ENCODE results near the gene MEPCE. TPM values are rescaled to one million over a fixed set of nuclear protein-coding genes. Genes with fewer than 3 reads are reported as not detected.

MEPCE gene
- total and polyA plus RNA-seq, 9 of the 15 experiments (the other 6 are each of a cell fraction or from before 2014, with no cell fraction given): 10.9 to 76.3 (median 44.1) TPM

DNA sequence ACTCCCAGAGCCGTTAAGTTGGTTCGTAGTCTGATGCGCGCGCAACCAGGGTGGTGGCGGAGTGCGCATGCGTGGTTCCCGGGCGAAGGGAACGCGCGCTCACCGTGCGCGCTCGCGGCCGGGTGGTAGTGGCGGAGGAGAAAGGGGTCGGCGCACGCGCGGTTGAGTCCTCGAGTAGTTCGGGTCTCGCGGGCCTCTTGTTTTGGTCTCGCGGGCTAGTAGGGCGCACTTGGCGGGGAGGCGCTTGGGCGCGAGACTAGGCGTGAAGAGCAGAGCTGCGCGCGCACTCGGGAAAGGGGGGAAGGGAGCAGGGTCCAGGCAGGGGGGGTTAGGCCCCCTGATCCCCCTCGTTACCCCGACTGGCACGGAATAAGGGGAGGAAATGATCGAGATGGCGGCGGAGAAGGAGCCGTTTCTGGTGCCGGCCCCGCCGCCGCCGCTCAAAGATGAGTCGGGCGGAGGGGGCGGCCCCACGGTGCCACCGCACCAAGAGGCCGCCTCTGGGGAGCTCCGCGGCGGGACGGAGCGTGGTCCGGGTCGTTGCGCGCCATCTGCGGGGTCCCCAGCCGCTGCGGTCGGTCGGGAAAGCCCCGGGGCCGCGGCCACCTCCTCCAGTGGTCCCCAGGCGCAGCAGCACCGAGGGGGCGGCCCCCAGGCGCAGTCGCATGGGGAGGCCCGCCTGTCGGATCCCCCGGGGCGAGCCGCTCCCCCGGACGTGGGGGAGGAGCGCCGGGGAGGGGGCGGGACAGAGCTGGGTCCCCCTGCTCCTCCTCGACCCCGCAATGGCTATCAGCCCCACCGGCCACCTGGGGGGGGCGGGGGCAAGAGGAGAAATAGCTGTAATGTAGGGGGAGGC lies at the start of gene MEPCE (continued):
- peak; percentile 53 to 71; a peak in 2 of 4 replicates for TF ChIP-seq SIN3A (IDR thresholded peaks at IDR 0.05; ENCODE audit: borderline replicate concordance in 2 of 2, control insufficient read depth in 1 of 2, low read depth in 2 of 2, low read length in 2 of 2)
- TF ChIP-seq ZNF766 (CRISPR knock-in tag; conservative IDR thresholded peaks at IDR 0.05): no peak
- TF ChIP-seq SMARCC2 (IDR thresholded peaks at IDR 0.05; ENCODE audit: low read depth): no peak
- TF ChIP-seq POLR2B (IDR thresholded peaks at IDR 0.05; ENCODE audit: low read depth, partially characterized antibody): peak; percentile 55
- TF ChIP-seq ZBTB8A (IDR thresholded peaks at IDR 0.05; ENCODE audit: partially characterized antibody): no peak
- TF ChIP-seq PHTF2 (CRISPR knock-in tag; IDR thresholded peaks at IDR 0.05): no peak
- TF ChIP-seq SAFB (IDR thresholded peaks at IDR 0.05; ENCODE audit: borderline replicate concordance, low read depth, low read length): no peak
- TF ChIP-seq JUND (IDR thresholded peaks at IDR 0.05; ENCODE audit: borderline replicate concordance, low read depth, low read length): 0 out of 2 replicates have a peak, but pooled peaks have one; percentile 7
- TF ChIP-seq JUND (tag; IDR thresholded peaks at IDR 0.05; ENCODE audit: borderline replicate concordance, low read depth, low read length): no peak
- peak; percentile 36; the same call in 1 of the 2 replicates for TF ChIP-seq NFIC (IDR thresholded peaks at IDR 0.05)
- TF ChIP-seq CAMTA2 (CRISPR knock-in tag; conservative IDR thresholded peaks at IDR 0.05): no peak
- TF ChIP-seq, protein P1, sequence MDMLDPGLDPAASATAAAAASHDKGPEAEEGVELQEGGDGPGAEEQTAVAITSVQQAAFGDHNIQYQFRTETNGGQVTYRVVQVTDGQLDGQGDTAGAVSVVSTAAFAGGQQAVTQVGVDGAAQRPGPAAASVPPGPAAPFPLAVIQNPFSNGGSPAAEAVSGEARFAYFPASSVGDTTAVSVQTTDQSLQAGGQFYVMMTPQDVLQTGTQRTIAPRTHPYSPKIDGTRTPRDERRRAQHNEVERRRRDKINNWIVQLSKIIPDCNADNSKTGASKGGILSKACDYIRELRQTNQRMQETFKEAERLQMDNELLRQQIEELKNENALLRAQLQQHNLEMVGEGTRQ (CRISPR knock-in tag; IDR thresholded peaks at IDR 0.05): no peak
- TF ChIP-seq, protein P2, sequence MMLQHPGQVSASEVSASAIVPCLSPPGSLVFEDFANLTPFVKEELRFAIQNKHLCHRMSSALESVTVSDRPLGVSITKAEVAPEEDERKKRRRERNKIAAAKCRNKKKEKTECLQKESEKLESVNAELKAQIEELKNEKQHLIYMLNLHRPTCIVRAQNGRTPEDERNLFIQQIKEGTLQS (IDR thresholded peaks at IDR 0.05): no peak
- TF ChIP-seq, protein P2 (CRISPR knock-in tag; conservative IDR thresholded peaks at IDR 0.05): no peak
- no peak for TF ChIP-seq ZNF57 (CRISPR knock-in tag; IDR thresholded peaks at IDR 0.05)
- TF ChIP-seq NR2C1 (IDR thresholded peaks at IDR 0.05): no peak
- no peak for TF ChIP-seq NR2C1 (tag; IDR thresholded peaks at IDR 0.05)
- TF ChIP-seq YBX1 (IDR thresholded peaks at IDR 0.05): no peak
- TF ChIP-seq NFYB (IDR thresholded peaks at IDR 0.05; ENCODE audit: extremely low read depth, insufficient read length): no peak
- TF ChIP-seq TBP (optimal IDR thresholded peaks at IDR 0.05; ENCODE audit: low read depth, low read length): no peak
- TF ChIP-seq SRF (CRISPR knock-in tag; IDR thresholded peaks at IDR 0.05): no peak
- peak; percentile 57; the same call in 1 of the 2 replicates for TF ChIP-seq PHF8 (IDR thresholded peaks at IDR 0.05; ENCODE audit: borderline replicate concordance, low read length)
- no peak for TF ChIP-seq PTTG1 (tag; IDR thresholded peaks at IDR 0.05; ENCODE audit: low read depth)
- TF ChIP-seq ZNF518B (CRISPR knock-in tag; IDR thresholded peaks at IDR 0.05): no peak
